ENCODE data around the gene BEAN1. TPM values are rescaled to one million over a fixed set of nuclear protein-coding genes. Genes with fewer than 3 reads are reported as not detected.

The BEAN1 gene
- total RNA-seq, 1 experiment from 2014 or later: 0.37 TPM

- Histone ChIP-seq H2AFZ (no peak overlapping the region), H3K27ac (no peak overlapping the region), H3F3A (ENCODE audit: insufficient read depth, low read depth) (no peaks in the 10 kb centered on the region), H3K9me2 (ENCODE audit: insufficient read depth) (no peaks in the 10 kb centered on the region), H3K27me3 (ENCODE audit: insufficient read depth, low read depth) (no peaks in the 10 kb centered on the region), H3K4me1 (replicated peaks; ENCODE audit: insufficient read depth) (peaks cover 13% of the 10 kb centered on the region; the same call in 1 of the 2 replicates), H4K20me1 (ENCODE audit: insufficient read depth) (no peaks in the 10 kb centered on the region), H3K9me3 (ENCODE audit: insufficient read depth, low read depth) (no peaks in the 10 kb centered on the region), H3K4me2 (no peak overlapping the region), H3K36me3 (ENCODE audit: low read depth) (no peaks in the 10 kb centered on the region), H3K4me3 (no peak overlapping the region), H3K79me2 (ENCODE audit: low read depth) (no peaks in the 10 kb centered on the region)
- POLR2A ChIA-PET (ENCODE audit: unreplicated experiment): no interaction called here
- no TSS peak for BruUV-seq (replicated peaks)
- TF ChIP-seq, protein P1, sequence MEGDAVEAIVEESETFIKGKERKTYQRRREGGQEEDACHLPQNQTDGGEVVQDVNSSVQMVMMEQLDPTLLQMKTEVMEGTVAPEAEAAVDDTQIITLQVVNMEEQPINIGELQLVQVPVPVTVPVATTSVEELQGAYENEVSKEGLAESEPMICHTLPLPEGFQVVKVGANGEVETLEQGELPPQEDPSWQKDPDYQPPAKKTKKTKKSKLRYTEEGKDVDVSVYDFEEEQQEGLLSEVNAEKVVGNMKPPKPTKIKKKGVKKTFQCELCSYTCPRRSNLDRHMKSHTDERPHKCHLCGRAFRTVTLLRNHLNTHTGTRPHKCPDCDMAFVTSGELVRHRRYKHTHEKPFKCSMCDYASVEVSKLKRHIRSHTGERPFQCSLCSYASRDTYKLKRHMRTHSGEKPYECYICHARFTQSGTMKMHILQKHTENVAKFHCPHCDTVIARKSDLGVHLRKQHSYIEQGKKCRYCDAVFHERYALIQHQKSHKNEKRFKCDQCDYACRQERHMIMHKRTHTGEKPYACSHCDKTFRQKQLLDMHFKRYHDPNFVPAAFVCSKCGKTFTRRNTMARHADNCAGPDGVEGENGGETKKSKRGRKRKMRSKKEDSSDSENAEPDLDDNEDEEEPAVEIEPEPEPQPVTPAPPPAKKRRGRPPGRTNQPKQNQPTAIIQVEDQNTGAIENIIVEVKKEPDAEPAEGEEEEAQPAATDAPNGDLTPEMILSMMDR (conservative IDR thresholded peaks at IDR 0.05): no peak
- no peak for TF ChIP-seq EZH2 (IDR thresholded peaks at IDR 0.05; ENCODE audit: low read depth)
- intact Hi-C loops (cut with micrococcal nuclease; ENCODE audit: unreplicated experiment): no loop called here
- CTCF ChIA-PET: no interaction called here
- DNase-seq: peak in 1 of 2 experiments; percentile 47
Measured at GRCh38 chr16:66441586-66442375, 14.7 kb downstream of the BEAN1 start.

DNA sequence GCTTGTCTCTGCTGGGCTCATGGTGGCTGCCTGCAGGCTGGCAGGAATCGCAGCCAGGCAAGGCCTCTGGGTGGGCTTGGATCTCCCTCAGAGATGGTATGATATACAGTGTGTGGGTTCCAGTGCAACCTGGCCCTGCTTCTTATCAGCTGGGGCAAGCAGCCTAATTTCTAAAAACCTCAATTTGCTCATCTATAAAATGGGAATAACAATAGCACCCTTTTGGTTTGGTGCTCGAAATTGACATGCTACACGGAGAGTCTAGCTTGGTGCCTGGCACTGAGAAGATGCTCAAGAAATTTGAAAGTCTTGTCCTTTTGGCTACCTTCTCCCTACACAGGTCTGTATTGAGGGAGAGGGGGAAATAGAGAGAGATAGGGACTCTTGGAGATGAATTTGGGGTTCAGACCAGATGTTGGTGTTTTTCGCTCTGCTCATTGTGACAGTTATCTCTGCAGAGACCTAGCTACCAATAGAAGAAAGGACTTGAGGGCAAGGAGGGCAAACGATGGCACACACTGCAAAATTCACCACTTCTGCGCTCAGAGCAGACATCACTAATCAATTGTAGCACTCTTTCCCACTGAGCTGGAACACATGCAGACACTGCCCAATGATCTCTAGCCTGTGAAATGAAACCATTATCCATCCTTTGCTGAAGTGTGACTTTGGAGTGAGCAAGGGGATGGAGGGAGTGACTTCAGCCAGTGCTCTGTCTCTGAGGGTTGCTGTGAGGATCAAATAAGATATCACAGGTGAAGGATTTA is 15.6 kb downstream of the BEAN1 start:
- TF ChIP-seq, protein P1 (conservative IDR thresholded peaks at IDR 0.05): no peak
- TF ChIP-seq EZH2 (IDR thresholded peaks at IDR 0.05; ENCODE audit: low read depth): no peak
- no peaks in the 10 kb centered on the region for H3K9me2 ChIP-seq (ENCODE audit: insufficient read depth)
- H3K79me2 ChIP-seq (ENCODE audit: low read depth): no peaks in the 10 kb centered on the region
- peaks cover 13% of the 10 kb centered on the region; the same call in 1 of the 2 replicates for H3K4me1 ChIP-seq (replicated peaks; ENCODE audit: insufficient read depth)
- intact Hi-C loops (cut with micrococcal nuclease; ENCODE audit: unreplicated experiment): no loop called here
- no peak overlapping the region for H3K27ac ChIP-seq
- H3K36me3 ChIP-seq (ENCODE audit: low read depth): no peaks in the 10 kb centered on the region
- no peaks in the 10 kb centered on the region for H3F3A ChIP-seq (ENCODE audit: insufficient read depth, low read depth)
- no peak overlapping the region for H3K4me3 ChIP-seq
- H3K27me3 ChIP-seq (ENCODE audit: insufficient read depth, low read depth): no peaks in the 10 kb centered on the region
- no peaks in the 10 kb centered on the region for H4K20me1 ChIP-seq (ENCODE audit: insufficient read depth)
- H3K4me2 ChIP-seq: no peak overlapping the region
- POLR2A ChIA-PET (ENCODE audit: unreplicated experiment): interaction anchor here (0.7 kb wide), 1 partner anchor 1591 kb away, joined by 6 read pairs; no protein-coding TSS in a partner anchor
- CTCF ChIA-PET: no interaction called here
- BruUV-seq (replicated peaks): no TSS peak
- DNase-seq: no peak
- no peak overlapping the region for H2AFZ ChIP-seq
- no peaks in the 10 kb centered on the region for H3K9me3 ChIP-seq (ENCODE audit: insufficient read depth, low read depth)

DNA sequence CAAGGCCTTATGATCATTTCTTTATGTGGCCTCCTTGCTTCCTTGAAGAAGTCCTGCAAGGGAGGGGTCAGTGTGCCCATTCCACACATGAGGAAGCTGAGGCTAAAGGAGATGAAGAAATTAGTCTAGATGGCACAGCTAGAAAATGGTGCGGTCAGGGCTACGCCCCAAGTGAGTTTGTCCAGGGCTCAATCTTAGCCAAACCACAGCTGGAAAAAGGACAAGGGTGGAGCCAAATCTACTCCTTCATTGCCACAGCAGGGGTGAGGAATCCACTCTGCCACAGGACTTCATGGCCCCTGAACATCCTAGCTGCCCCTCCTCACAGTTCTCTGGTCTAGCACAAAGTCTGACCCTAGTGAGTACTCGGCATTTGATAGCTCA is 16.2 kb downstream of the BEAN1 start:
- no peak for DNase-seq
- Histone ChIP-seq H3K4me2 (no peak overlapping the region), H2AFZ (no peak overlapping the region), H3K27ac (no peak overlapping the region), H3K4me1 (replicated peaks; ENCODE audit: insufficient read depth) (peaks cover 13% of the 10 kb centered on the region; the same call in 1 of the 2 replicates), H3K27me3 (ENCODE audit: insufficient read depth, low read depth) (no peaks in the 10 kb centered on the region), H3K36me3 (ENCODE audit: low read depth) (no peaks in the 10 kb centered on the region), H3K79me2 (ENCODE audit: low read depth) (no peaks in the 10 kb centered on the region), H3F3A (ENCODE audit: insufficient read depth, low read depth) (no peaks in the 10 kb centered on the region), H4K20me1 (ENCODE audit: insufficient read depth) (no peaks in the 10 kb centered on the region), H3K9me2 (ENCODE audit: insufficient read depth) (no peaks in the 10 kb centered on the region), H3K9me3 (ENCODE audit: insufficient read depth, low read depth) (no peaks in the 10 kb centered on the region), H3K4me3 (no peak overlapping the region)
- ChIA-PET POLR2A (ENCODE audit: unreplicated experiment) (no interaction called here), CTCF (no interaction called here)
- intact Hi-C loops (cut with micrococcal nuclease; ENCODE audit: unreplicated experiment): no loop called here
- no peak for TF ChIP-seq EZH2 (IDR thresholded peaks at IDR 0.05; ENCODE audit: low read depth)
- TF ChIP-seq, protein P1 (conservative IDR thresholded peaks at IDR 0.05): no peak
- no TSS peak for BruUV-seq (replicated peaks)

All from PC-9 (cell line).